Loucy (cell line): ENCODE results near the gene MACROD2.

Source experiments
- EZH2phosphoT487 ChIP-seq: fragments of 200-600 bp; IDR thresholded peaks from 2 replicates; pipeline ENCODE4 v1.6.1; 2018; ENCODE audit warnings: antibody characterized with exemption, mild to moderate bottlenecking, moderate library complexity, borderline replicate concordance
- TF ChIP-seq, protein P1 (sequence below): fragments of 200-600 bp; sonication (generic); conservative IDR thresholded peaks from 2 replicates; pipeline ENCODE4 v1.5.1; 2014; ENCODE audit warnings: mild to moderate bottlenecking, antibody characterized with exemption, low read length

DNA sequence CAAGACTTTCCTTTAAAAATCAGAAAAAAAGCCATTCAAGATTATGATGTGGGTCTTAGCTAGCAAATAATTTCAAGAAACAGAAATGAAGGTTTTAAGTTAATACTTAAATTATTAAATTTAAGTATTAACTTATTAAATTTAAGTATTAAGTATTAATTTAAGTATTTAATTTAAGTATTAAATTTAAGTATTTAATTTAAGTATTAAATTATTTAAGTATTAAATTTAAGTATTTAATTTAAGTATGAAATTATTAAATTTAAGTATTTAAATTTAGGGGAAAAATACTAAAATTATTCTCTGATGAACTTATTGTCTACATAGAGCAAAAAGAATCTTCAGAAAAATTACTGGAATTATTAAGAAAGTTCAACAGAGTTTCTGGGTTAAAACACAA is 1171.4 kb downstream of the MACROD2 start:
- TF ChIP-seq EZH2phosphoT487, result no peak
- TF ChIP-seq, protein P1, sequence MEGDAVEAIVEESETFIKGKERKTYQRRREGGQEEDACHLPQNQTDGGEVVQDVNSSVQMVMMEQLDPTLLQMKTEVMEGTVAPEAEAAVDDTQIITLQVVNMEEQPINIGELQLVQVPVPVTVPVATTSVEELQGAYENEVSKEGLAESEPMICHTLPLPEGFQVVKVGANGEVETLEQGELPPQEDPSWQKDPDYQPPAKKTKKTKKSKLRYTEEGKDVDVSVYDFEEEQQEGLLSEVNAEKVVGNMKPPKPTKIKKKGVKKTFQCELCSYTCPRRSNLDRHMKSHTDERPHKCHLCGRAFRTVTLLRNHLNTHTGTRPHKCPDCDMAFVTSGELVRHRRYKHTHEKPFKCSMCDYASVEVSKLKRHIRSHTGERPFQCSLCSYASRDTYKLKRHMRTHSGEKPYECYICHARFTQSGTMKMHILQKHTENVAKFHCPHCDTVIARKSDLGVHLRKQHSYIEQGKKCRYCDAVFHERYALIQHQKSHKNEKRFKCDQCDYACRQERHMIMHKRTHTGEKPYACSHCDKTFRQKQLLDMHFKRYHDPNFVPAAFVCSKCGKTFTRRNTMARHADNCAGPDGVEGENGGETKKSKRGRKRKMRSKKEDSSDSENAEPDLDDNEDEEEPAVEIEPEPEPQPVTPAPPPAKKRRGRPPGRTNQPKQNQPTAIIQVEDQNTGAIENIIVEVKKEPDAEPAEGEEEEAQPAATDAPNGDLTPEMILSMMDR, result no peak
